Epidermal melanocyte (primary cell): ENCODE results near the gene GRIA1.

Source experiments
- DNase-seq: peaks from one replicate; pipeline ENCODE4 v3.0.0; 2011; ENCODE audit warnings: low spot score; ENCODE audit not compliant: insufficient read length

GRIA1 gene

DNA sequence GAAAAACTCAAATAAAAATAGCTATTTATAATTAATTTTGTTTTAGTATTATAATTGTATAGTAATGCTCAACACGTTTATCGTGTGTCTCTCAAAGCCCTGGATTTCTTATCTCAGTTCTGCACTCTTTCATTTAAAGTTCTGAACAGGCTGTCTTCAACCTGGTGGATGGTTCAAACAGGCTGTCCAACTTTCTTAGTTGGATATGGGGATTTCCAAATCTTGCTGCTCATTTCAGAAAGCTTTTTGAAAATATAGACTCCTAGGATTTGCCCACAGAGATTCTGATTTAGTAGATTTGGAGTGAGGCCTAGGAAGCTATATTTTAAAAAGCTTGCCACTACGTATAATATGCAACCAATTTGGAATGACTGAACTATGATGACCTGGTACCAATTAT lies 120.3 kb downstream of the GRIA1 start:
- DNase-seq = no peak

DNA sequence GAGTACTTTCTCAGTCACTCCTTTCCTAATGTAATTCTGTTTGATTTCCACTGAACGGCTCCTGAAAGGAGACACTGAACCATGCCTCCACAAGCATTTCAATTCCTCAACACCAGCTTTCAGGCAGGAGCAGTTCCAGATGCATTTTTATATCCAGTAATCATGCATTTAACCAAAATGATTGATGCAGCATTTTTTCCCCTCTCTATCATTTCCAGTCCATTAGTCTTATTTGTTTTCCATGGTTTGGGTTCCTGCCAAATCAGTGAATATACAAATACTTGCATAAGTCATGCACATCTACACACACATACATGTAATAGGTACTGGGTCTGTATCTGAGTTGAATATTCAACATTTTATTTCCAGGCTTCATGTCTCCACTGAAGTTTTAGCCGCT lies 122.7 kb downstream of the GRIA1 start:
- no peak for DNase-seq

DNA sequence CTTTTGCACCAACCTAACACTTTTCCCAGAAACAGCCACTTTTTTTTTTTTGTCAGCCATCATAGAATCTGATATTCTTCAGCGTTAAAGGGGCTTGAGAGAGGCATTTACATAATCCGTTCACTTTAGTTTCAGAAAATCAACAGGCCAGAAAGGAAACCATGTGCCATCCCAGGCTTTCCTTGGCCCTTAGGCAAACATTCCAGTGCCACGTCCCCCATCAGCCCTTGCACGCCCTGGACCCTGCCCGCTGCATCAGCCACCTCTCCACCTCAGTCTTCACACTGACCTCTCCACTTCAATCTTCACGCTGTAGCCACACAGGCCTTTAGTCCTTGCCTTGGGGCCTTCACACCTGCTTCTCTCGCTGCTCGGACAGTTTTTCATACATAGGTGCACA lies 123.2 kb downstream of the GRIA1 start:
- DNase-seq = no peak

DNA sequence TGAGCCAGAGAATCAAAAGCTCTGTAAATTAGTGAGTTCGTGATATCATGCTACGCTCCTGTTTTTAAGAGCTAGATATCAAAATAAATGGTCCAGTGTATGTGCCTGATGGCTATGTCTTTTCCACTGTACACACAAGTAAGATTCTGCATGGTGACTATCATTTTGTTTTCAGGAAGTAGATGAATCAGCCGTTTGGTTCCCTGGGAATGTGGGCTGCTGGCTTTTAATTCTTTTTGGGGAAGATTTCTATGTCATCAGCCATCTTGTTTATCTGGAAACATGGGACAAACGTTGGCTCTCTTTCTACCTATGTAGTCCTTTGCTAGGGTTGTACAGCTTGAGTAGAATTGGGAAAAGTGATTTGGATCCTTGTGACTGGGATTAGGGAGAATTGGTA lies 126.7 kb downstream of the GRIA1 start:
- DNase-seq = no peak

DNA sequence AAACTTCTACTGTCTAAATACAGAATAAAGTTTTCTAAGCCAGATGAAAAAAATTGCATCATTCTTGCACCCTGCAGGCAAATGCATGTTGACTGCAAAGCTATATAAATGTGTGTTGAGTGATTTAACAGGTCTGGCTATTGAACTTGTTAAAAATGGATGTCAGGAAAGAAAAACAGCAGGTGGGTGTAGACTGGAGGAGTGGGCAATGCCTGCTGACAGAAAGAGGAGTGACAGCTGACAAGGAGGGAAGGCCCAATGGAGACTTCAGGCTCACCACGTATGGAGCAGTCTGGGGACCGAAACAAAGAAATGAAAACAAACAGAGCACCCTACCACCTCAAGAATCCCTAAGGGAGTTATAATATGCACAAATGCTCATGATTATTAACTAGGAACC lies 127.8 kb downstream of the GRIA1 start:
- DNase-seq = no peak

DNA sequence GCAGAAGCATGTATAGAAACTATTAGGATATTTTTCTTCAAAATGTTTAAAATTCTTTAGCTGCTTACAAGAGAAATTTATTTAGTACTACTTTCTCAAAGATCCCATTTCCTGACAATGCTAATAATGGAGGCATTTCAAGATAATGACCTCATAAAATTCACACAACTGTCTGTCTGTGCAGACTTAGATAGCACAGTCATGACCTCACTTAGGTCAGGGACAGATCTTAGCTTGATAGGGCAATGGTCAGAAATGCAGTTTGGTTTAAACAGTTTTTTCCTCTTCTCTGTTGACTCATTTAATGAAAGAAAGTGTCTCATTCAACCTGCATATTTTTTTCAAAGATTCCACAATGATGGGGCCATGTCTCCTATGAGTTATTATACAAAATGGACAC lies 128.4 kb downstream of the GRIA1 start:
- DNase-seq = no peak

DNA sequence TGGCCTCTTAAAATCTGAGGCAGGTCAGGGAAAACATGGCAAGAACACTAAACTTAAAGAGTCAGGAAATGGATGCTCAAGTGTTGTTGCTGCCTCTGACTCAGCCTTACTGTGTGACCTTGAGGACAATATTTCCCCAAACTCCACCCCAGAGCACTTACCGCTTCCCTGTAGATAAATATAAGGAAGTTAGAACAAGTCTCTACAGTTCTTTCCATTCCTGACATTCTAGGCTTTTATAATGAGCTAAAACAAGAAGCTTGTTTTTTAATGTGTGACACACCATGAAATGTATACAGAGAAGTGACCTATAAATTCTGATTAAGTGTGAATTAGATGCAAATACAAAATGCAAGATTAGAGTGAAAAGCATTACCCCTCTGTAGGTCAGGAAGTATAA lies 129.3 kb downstream of the GRIA1 start:
- no peak for DNase-seq

DNA sequence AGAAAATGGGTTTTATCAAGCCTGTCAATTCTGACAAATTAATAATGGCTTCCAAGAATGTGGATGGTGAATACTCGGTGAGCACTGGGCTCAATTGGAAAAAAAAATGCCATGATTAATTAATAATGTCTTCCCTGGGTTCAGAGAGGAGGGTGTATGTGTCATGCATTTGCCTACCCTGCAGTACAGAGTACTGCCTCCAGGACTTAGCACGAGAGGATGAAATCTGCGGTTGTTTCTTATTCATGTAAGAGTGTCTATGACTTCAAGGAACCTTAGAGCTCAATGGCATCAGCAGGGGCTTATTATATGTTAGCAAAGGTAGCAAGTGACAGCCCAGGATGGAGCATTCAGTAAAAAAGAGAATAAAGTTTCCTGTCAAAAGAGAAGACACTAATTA lies 132.7 kb downstream of the GRIA1 start:
- no peak for DNase-seq

DNA sequence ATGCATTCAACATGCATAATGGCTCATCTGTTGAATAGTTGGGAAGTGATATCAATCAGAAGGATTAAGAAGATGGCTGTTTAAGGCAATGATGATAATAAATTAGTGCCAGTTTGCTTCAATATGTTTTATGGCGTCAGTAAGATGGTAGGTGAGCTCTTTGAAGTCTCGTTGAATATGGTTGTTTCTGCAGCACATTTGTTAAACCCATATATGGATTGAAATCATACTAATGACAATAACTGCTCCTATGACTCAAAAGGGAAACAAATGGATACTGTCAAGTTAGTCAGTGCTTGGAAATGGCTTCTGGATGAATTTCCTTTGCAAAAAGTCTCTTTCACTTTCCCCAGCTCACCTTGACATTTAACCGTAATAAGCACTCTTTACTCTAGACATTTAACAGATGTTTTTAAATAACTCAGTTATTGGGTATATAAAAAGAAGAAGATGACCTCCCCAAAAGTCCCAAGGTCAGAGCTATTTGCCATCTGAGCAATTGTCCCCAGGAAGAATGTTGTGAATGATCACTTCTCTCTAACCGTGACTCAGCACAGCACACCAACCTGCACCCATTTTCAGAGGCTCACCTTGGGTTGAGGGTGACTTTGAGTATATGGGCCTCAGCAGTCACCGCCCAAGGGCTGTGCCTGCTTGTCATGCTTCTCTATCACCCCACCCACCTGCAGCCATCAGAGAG lies 133.4 kb downstream of the GRIA1 start:
- DNase-seq = no peak

DNA sequence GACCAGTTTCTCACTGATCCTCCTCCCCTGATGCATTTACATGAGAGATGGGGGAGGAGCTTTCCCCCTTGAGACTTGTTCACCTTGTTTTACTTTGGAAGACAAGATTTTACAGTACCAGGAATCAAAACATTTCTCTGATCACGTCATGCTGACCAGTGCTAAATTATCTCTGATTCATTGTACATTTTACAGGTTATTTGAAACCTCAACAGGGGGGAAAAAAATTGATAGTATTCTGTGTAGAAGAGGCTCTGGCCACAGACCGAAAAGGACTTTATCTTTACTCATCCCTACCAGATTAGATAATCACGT lies 133.9 kb downstream of the GRIA1 start:
- no peak for DNase-seq

DNA sequence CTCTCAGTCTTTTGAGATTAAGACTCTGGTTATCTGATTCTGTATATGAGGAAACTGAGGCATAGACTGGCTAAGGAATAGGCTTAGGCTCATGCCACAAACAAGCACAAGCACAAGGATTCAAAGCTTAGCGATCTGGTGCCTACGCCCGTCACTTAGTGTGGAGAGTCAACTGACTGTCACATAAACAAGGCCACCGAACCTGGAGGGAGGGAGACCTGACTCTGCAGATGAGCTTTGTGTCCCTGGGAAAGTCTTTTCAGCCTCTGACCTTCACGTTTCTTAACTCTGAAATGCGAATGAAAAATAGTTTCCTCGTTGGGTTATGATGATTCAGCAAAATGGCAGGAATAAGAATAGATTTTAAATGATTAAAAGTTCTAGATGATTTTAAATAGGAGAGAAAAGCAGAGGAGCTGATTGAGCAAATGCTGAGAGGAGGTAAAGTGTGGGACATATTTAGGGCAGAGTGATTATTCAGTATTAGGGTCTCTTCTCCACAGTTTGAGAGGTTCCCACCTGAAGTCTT lies 135.4 kb downstream of the GRIA1 start:
- no peak for DNase-seq

DNA sequence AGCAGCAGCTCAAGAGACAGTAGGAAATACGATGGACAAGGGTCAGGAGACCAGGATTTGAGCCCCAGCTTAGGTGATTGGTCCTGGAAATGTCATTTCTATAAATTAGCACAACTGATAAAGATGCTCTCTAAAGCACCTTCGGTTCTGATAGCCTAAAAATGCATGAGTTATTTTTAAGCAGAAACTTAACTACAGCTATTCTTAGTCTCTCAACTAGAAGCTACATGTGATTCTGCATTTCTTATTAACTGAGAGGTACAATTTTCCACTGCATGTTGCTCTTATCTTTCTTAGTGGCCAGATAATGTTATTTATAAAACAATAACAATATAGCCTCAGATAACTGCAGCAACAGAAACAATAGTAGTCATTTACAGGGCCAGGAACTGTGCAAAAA lies 136.4 kb downstream of the GRIA1 start:
- no peak for DNase-seq

DNA sequence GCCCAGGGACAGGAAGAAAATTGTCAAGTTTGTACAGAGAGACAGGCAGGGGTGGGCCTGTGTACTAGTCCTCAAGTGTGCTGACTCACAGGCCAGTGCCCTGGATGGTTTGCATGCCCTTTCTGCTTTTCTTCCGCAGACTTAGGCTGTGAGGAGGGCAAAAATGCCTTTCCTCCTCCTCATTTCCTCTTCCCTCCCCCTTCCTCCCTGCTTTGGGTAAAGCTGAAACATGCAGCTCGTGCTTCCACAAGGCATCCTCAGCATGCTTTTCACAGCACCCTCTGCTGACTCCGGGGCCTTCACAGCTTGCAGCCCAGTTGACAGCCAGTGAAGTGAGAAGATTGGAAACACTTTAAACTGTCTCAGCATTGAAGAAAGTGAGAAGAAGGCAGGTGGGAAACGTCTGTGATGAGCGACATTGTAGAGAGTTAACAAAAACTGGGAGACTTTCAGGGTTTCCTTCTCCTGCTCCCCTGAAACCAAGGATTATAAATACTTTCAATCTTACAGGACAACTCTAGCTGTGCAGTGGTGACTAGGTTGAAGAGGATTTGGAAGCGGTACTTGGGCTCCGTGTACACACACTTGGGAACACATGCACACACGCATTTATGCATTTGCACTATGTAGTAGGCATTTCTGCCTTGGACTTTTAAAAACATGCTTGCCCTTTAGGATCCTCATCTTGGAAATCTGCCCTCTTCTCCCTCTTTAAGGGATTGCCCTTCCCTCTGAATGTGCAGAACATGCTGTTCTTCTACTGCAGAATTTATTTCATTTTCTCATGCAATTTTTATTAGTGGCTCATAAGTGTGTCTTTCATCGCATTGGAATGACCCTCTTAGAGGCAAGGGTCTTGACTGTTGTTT lies 138.8 kb downstream of the GRIA1 start:
- DNase-seq = no peak

DNA sequence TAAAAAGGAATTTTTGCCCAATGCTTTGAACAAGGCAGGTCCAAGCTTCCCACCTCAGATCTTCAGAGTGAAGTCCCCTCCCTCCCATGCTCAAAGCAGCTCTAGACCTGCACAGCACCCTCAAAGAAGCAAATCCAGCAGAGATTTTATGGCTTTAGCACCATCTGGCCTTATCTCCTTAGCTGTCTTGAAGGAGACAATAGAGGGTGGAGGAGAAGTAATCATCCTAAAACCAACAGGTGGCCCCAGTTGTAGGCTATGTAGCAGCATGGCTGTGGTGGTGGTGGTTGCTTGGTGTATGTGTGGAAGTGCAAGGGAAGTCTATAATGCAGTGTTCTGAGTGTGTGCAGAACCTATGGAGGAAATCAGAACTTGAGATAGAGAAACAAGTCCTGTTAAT lies 140.1 kb downstream of the GRIA1 start:
- no peak for DNase-seq

DNA sequence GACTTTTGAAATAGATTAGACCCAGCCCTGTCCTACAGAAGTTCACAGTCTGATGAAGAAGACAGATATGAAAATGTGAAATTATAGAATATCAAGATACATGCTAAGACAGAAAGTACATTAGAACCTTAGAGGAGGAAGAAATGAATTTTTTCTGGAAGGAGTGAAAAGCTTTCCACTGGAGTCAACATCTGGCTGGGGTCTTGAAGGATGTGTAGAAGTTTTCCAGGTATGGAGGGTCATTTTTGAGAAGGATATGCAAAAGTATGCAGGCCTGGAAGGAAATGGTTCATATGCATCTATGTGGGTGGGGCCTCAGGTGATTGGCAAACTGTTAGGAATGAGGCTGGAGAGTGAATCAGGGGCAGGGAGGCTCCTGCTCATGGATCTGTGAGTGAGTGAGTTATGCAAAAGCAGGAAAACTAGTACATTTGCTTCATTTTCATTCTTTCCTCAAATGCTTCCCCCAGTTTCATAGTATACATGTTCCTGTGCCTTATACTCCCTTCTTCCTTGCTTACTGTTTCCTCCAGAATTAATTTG lies 142.3 kb downstream of the GRIA1 start:
- DNase-seq = no peak

DNA sequence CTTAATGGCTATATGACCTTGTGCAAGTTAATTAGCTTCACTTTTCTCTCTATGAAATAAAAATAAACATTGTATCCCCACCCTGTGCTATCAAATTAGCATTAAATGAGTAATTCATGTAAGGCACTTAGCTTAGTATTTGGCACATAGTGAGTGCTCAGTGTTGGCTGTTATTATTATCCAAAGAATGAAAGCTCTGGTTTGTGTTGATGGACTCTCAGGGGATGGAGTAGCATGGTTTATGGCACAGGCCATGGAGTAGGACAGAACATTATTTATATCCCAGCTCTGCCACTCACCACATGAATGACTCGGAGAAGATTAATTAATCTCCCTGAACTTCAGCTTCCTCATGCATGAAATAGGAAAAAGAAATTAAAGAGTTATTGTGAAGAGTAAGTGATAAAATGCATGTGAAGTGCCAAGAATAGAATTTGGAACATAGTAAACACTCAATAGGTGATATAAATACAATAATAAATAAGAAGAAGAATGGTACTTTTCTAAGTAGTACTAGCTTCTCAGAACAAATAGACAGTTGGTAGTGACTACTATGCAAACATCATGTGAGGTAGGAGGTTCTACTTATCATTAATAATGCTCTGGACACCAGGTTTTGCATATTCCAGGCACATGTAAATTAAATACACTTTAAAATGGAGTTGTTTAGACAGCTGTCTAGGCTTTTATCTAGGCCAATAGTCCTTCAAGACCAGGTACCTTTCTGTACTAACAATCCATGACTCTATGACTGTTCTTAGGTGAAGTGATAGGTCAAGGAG lies 146.4 kb downstream of the GRIA1 start:
- no peak for DNase-seq

DNA sequence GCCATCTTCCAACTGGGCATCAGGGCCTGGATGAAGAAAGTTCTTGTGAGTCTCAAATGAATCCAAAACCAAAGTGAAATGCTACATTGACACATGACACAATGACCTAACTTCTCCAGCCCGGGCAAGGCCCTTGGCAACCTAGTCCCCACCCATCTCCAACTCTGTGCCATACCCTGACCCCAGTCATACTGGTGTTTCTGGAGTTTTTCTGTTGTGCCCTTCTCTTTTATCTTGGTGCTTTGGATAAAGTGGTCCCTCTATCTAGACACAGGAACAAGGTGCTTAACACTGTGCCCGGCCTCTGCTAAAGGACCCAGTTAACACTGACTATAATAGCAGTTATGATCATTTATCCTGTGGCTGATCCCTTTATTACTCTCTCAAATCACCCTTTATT lies 149.8 kb downstream of the GRIA1 start:
- DNase-seq = no peak

DNA sequence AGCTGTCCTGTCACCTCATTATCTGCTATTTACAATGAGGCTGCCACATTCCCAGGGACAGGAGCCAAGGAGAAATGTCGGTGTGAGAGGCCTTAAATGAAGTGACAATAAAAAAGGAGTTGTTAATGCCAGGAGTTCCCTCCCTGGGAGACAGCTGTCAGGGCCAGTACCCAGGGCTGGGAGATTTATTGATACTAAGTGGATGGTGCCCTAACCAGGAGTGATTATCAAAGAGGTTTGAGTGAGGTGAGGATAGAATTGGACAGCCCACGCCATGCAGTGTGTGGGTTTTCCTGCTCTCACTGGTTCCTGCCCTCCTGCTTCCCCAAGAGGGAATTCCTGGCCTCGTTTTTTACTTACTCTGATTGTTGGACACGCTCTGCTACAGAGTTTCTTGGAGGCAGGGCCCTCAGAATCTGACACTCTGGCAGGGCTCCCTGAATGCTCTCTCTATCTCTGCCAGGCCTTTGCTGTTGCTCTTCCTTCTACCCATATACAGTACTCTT lies 150.8 kb downstream of the GRIA1 start:
- DNase-seq = no peak

DNA sequence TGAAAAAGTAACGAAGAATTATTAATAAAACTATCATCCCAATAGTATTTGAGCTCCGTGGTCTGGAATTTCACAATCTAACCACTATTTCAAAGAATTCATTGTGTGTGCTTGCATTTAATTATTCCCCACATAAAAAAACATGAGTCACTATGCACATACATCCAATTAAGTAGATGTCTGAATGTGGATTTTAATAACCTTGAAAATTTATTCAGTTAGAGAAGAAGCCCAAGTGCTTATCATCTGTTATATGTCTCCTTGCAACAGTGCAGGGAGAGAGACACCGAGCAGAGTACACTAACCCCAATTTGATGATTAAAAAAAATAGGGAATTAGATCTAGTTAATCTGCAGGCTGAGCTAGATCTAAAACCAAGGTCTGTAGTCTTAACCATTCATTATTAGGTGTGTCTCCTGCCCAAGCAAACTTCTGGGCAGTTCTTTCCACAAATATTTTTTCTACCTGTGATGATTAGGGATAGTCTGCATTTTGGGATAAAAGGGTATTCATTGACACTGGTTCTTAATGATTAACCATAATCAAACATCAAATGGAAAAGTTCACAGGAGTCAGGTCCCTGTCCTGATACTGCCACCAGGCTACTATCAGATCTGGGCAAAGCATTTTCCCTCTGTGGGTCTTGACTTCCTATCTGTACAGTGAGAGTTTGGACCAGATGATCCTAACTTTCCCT lies 164.2 kb downstream of the GRIA1 start:
- DNase-seq = no peak

DNA sequence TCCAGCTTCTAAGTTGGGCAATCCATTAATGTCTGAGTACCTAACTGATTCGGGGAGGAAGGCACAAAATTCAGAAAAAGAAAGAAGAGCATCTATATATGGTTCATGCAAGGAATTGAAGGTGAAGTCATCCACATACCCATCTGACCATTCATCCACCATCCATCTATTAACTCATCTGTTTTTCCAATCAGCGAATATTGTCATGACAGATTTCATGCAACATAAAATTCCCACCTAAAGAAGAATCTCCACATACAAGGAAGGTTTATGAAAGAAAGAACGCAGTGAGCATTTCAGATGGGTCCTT lies 164.7 kb downstream of the GRIA1 start:
- DNase-seq = no peak

DNA sequence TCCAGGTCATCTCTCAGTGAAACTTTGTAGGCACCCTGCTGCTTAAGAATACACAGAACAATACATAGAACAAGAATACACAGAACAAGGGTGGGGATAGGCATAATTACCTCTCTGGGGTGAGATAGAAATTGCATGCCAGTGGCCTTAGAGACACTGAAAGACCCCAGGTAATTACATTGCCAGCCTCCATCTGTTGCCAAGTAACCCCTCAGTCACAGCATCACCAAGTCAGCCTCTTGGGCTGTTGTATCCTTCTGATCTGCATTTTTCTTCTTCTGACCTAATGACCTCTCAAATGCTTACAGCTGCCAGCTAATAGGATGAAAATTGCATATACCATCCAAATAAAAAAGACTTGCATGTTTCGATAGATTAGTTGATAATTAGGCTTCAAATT lies 167.7 kb downstream of the GRIA1 start:
- DNase-seq = no peak
